MCF 10A (cell line): Measurements from ENCODE around the gene ZSCAN10. TPM values are rescaled to one million over a fixed set of nuclear protein-coding genes. Genes with fewer than 3 reads are reported as not detected.

Experiments
- BruUV-seq: library from RNA; stranded (reverse); fragments of 400-500 nt; replicated peaks from 2 replicates; lab custom pipeline; 2021; lab: Mats Ljungman, UMichigan
- CTCF ChIA-PET: fragments of 300-600 bp; sonication (Branson Sonifier 250); formaldehyde crosslinking; extraction: SDS; loops from one replicate; lab custom pipeline; 2021; ENCODE audit warnings: antibody characterized with exemption, inconsistent platforms; lab: Yijun Ruan, JAX
- POLR2A ChIA-PET: fragments of 300-600, 350-650 bp; sonication (Branson Sonifier 250); formaldehyde crosslinking; extraction: SDS; loops from one replicate; lab custom pipeline; 2020; ENCODE audit warnings: antibody characterized with exemption, inconsistent platforms; lab: Yijun Ruan, JAX
- DNase-seq: peaks from one replicate; pipeline ENCODE4 v3.0.0-alpha.2; 2018; ENCODE audit not compliant: unreplicated experiment
- H3K27ac Mint-ChIP-seq: one replicate; pipeline ENCODE4 v1.8.0; 2022; ENCODE audit warnings: mild to moderate bottlenecking, low read depth, mixed read lengths; ENCODE audit not compliant: unreplicated experiment
- H3K27me3 Mint-ChIP-seq: one replicate; pipeline ENCODE4 v1.8.0; 2022; ENCODE audit warnings: mixed read lengths; ENCODE audit not compliant: insufficient read depth, unreplicated experiment
- H3K36me3 Mint-ChIP-seq: one replicate; pipeline ENCODE4 v1.8.0; 2022; ENCODE audit warnings: mild to moderate bottlenecking, moderate library complexity, mixed read lengths; ENCODE audit not compliant: insufficient read depth, unreplicated experiment
- H3K4me1 Mint-ChIP-seq: one replicate; pipeline ENCODE4 v1.8.0; 2022; ENCODE audit warnings: mixed read lengths; ENCODE audit not compliant: insufficient read depth, unreplicated experiment
- H3K4me3 Mint-ChIP-seq: one replicate; pipeline ENCODE4 v1.8.0; 2022; ENCODE audit warnings: mild to moderate bottlenecking, moderate library complexity, mixed read lengths; ENCODE audit not compliant: unreplicated experiment
- H3K9me3 Mint-ChIP-seq: one replicate; pipeline ENCODE4 v1.8.0; 2022; ENCODE audit warnings: mixed read lengths; ENCODE audit not compliant: unreplicated experiment
- CTCF ChIP-seq: fragments of 200-600 bp; IDR thresholded peaks from one replicate; pipeline ENCODE4 v1.8.0; 2022; ENCODE audit warnings: antibody characterized with exemption, mild to moderate bottlenecking; ENCODE audit not compliant: unreplicated experiment
- intact Hi-C: fragments of 100-400 bp; cut with micrococcal nuclease; formaldehyde crosslinking; loops from 2 replicates; pipeline ENCODE4 v1.14.1; 2022
- total RNA-seq: library from RNA; stranded (reverse); gene quantifications from 2 replicates; pipeline ENCODE4 v1.2.3, GENCODE V29; 2022

ZSCAN10 gene
- total RNA-seq, 1 experiment from 2014 or later = 0.49 TPM

- Mint-ChIP-seq H3K4me3 (no peak overlapping the region), H3K27me3 (no peaks in the 10 kb centered on the region), H3K9me3 (no peaks in the 10 kb centered on the region), H3K36me3 (peaks cover 34% of the 10 kb centered on the region), H3K4me1 (peaks cover 10% of the 10 kb centered on the region), H3K27ac (no peak overlapping the region)
- TF ChIP-seq CTCF = no peak
- BruUV-seq = no TSS peak
- intact Hi-C loops = no loop called here
- POLR2A ChIA-PET = interaction anchor here (5.2 kb wide), 1 partner anchor 13 kb away, joined by 33 read pairs; no protein-coding TSS in a partner anchor
- no peak for DNase-seq
- CTCF ChIA-PET = interaction anchor here (0.5 to 4.7 kb wide), 6 partner anchors 14 to 397 kb away, joined by 3 to 34 read pairs (median 4); no protein-coding TSS in a partner anchor
Measured at GRCh38 chr16:3115561-3115960, 16.5 kb upstream of the ZSCAN10 start.

GRCh38 chr16:3115003-3115402 lies 15.9 kb upstream of the ZSCAN10 start:
- no peaks in the 10 kb centered on the region for H3K27me3 Mint-ChIP-seq
- no TSS peak for BruUV-seq
- H3K27ac Mint-ChIP-seq = peak overlapping the region; percentile 61
- no peaks in the 10 kb centered on the region for H3K9me3 Mint-ChIP-seq
- DNase-seq = no peak
- CTCF ChIA-PET = interaction anchor here (0.5 to 4.7 kb wide), 8 partner anchors 14 to 398 kb away, joined by 3 to 34 read pairs (median 4); no protein-coding TSS in a partner anchor
- H3K36me3 Mint-ChIP-seq = peaks cover 29% of the 10 kb centered on the region
- peaks cover 10% of the 10 kb centered on the region for H3K4me1 Mint-ChIP-seq
- intact Hi-C loops = no loop called here
- POLR2A ChIA-PET = interaction anchor here (0.7 to 5.2 kb wide), 2 partner anchors 10 to 14 kb away, joined by 3 to 33 read pairs; no protein-coding TSS in a partner anchor
- peak overlapping the region; percentile 35 for H3K4me3 Mint-ChIP-seq
- no peak for TF ChIP-seq CTCF

GRCh38 chr16:3113765-3114479 lies 14.8 kb upstream of the ZSCAN10 start:
- no peak for TF ChIP-seq CTCF
- Mint-ChIP-seq H3K9me3 (no peaks in the 10 kb centered on the region), H3K36me3 (peaks cover 27% of the 10 kb centered on the region), H3K27me3 (no peaks in the 10 kb centered on the region), H3K4me3 (peak overlapping the region; percentile 85), H3K4me1 (peaks cover 10% of the 10 kb centered on the region), H3K27ac (peak overlapping the region; percentile 29)
- ChIA-PET POLR2A (interaction anchor here (1.1 to 5.2 kb wide), 5 partner anchors 11 to 202 kb away, joined by 4 to 33 read pairs (median 19); partner anchors contain the start of genes FLYWCH1 and ZNF213), CTCF (interaction anchor here (0.5 to 4.7 kb wide), 9 partner anchors 8 to 58 kb away, joined by 3 to 34 read pairs (median 7); partner anchors contain the start of gene ZNF213)
- BruUV-seq = no TSS peak
- no peak for DNase-seq
- intact Hi-C loops = no loop called here
